HCT116 (cell line): Measurements from ENCODE around the gene HS6ST3.

Experiments
- EGR1 ChIP-seq: IDR thresholded peaks from 2 replicates; pipeline ENCODE4 v1.6.1; 2012; ENCODE audit warnings: low read depth
- EZH2 ChIP-seq: fragments of 200-600 bp; sonication (generic); IDR thresholded peaks from 2 replicates; pipeline ENCODE4 v1.6.1; 2017; ENCODE audit warnings: antibody characterized with exemption, mixed run types
- EZH2phosphoT487 ChIP-seq: fragments of 200-600 bp; IDR thresholded peaks from 2 replicates; pipeline ENCODE4 v1.6.1; 2018; ENCODE audit warnings: antibody characterized with exemption, borderline replicate concordance
- POLR2A ChIP-seq: IDR thresholded peaks from 2 replicates; pipeline ENCODE4 v1.7.0; 2011; ENCODE audit warnings: borderline replicate concordance; ENCODE audit not compliant: insufficient read depth, insufficient read length; ENCODE audit errors: extremely low read depth
- TF ChIP-seq, protein P1 (sequence below): IDR thresholded peaks from 2 replicates; pipeline ENCODE4 v1.6.1; 2012
- TF ChIP-seq, protein P2 (sequence below), 3 experiments: fragments of 200-600 bp in 1 of 3; sonication (generic) in 1 of 3; IDR thresholded peaks in 2 of 3; conservative IDR thresholded peaks in 1 of 3; 2 replicates each; pipeline ENCODE4 v1.5.1; 2012 to 2017; ENCODE audit warnings: low read depth in 2 of 3, low read length in 2 of 3, antibody characterized with exemption in 1 of 3, borderline replicate concordance in 1 of 3, control low read depth in 1 of 3, mild to moderate bottlenecking in 1 of 3, mixed read lengths in 1 of 3, mixed run types in 1 of 3, moderate library complexity in 1 of 3; ENCODE audit not compliant: insufficient read depth in 1 of 3

DNA sequence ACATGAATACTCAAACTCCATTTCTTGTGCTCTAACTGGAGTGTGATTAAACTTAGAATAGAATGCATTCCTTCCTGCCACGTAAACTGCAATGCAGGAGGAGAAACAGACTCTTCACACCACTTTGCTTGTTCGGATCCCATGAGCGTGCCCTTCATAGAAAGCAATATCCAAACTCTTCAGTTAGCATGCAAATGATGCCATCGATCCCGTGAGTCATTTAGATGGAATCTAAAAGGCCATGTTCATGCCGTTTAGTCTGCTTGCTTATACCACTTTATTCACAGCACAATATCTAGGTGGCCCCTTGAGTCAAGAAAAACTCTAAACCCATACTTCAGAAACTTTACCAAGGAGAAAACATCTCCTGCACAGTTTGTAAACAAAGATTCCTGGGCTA, 678.6 kb downstream of the HS6ST3 start:
- TF ChIP-seq, protein P1, sequence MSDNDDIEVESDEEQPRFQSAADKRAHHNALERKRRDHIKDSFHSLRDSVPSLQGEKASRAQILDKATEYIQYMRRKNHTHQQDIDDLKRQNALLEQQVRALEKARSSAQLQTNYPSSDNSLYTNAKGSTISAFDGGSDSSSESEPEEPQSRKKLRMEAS = no peak
- TF ChIP-seq, protein P2, sequence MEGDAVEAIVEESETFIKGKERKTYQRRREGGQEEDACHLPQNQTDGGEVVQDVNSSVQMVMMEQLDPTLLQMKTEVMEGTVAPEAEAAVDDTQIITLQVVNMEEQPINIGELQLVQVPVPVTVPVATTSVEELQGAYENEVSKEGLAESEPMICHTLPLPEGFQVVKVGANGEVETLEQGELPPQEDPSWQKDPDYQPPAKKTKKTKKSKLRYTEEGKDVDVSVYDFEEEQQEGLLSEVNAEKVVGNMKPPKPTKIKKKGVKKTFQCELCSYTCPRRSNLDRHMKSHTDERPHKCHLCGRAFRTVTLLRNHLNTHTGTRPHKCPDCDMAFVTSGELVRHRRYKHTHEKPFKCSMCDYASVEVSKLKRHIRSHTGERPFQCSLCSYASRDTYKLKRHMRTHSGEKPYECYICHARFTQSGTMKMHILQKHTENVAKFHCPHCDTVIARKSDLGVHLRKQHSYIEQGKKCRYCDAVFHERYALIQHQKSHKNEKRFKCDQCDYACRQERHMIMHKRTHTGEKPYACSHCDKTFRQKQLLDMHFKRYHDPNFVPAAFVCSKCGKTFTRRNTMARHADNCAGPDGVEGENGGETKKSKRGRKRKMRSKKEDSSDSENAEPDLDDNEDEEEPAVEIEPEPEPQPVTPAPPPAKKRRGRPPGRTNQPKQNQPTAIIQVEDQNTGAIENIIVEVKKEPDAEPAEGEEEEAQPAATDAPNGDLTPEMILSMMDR (IDR thresholded peaks at IDR 0.05 in 2 of 3, conservative IDR thresholded peaks at IDR 0.05 in 1 of 3; ENCODE audit: borderline replicate concordance in 1 of 3, insufficient read depth in 1 of 3, low read depth in 2 of 3, low read length in 2 of 3) = no peak
- TF ChIP-seq POLR2A (no peak), EZH2phosphoT487 (no peak), EGR1 (no peak), EZH2 (no peak)
